GM19468 (cell line): ENCODE measurements around the gene AQP12B.
"Not testable (repeated sequence)": the region's sequence is repeated elsewhere in the genome, so short reads cannot be mapped to it uniquely, and the experiment has no call there.

ENCODE experiments used
- ATAC-seq: cut with Tn5 transposase; IDR thresholded peaks from one replicate; pipeline ENCODE4 v1.9.1; 2021; ENCODE audit warnings: mild to moderate bottlenecking, moderate library complexity, moderate number of reproducible peaks; ENCODE audit not compliant: unreplicated experiment; ENCODE audit errors: extremely low read depth

Gene AQP12B

GRCh38 chr2:240702640-240703011, 19.9 kb upstream of the AQP12B start:
- ATAC-seq = no peak

- ATAC-seq = no peak
These were observed 19.3 kb upstream of the AQP12B start for GRCh38 chr2:240701736-240702639.

- ATAC-seq = no peak
These were observed 18.5 kb upstream of the AQP12B start for GRCh38 chr2:240701091-240701735.

- ATAC-seq = not testable (repeated sequence)
These were observed 17.9 kb upstream of the AQP12B start for GRCh38 chr2:240700616-240701015.

DNA sequence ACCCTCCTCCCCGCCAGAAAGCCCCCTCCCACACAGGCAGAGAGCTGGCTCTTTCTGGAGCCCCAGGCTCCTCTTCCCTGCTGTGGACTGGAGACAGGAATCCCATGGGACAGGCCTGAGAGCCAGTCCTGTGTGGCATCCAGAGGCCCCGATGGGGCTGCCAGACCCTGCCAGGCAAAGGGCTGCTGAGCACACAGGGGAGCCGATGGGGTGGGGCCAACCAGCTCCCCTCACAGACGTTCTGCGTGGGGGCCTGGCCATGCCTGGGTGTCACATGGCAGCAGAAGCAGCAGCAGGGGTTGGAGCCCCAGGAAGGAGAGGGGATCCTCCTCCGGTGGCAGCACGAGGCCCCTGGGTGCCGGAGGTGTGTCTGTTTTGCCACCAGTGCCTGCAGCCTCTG, 17.1 kb upstream of the AQP12B start:
- not testable (repeated sequence) for ATAC-seq

DNA sequence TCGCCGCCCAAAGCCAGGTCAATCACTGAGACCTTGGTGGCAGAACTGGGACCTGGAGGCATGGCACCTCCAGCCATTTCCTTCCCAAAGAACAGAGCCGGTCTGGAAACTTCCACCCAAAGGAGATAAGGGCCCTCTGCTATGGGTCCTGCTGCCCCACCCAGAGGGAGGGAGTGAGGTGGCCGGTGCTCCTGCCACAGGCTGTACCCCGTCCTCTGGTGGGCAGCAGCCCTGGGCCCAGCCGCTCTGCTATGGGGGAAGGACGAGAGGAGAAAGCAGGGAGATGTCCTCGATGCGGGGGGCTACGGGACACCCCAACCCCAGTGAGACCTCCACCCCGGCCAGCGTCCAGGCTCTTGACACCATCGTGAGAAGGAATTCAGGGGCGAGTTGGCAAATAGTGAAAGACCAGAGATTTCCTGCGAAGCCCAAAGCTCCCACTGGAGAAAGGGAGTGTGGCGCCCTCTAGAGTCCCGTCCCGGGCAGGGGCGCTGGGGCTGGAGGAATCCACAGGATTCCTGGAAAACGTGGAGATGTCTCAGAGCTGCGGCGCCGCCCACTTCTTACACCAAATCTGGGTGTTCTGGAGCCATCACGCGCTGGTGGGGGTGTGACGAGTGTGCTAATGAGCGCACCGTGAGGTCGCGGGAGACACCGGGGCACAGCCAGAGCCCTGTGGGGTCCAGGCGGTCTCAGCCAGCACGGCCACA, 16.3 kb upstream of the AQP12B start:
- ATAC-seq = not testable (repeated sequence)

GRCh38 chr2:240696469-240696868, 13.8 kb upstream of the AQP12B start:
- ATAC-seq = not testable (repeated sequence)

DNA sequence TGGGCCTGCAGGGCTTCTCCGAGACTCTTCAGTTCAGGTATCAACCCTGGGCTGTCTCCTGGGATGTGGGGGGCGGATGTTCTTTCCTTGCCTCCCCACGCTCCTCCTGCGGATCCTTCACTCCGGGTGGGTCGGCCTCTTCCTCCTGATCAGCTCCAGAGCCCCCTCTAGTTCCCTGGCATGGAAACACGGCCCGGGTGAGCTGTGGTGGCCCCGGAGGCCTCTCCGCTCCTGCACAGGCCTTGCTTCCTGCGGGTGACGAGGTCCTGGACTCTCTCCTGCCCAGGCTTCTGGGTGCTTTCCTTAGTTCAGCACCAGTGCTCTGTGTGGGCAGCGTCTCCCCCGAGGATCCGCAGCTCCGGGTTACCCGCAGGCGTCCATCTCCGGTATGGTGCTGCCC, 12.9 kb upstream of the AQP12B start:
- ATAC-seq = not testable (repeated sequence)

DNA sequence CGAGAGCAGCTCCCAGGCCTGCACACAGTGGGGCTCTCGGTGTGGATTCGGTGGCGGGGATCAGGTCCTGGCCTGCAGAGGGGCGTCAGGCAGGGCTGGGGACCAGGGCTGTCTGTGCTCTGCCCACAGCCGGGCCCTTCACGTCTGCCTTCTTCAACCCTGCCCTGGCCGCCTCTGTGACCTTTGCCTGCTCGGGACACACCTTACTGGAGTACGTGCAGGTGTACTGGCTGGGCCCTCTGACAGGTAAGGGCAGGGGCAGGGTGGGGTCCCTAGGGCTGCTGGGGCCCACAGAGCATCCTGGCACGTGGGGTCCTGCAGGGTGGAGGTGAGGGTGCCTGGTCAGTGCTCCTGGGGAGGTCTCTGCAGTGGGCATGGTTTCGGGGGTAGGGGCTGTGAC, 11.6 kb upstream of the AQP12B start:
- ATAC-seq = not testable (repeated sequence)

- not testable (repeated sequence) for ATAC-seq
These were observed 10.2 kb upstream of the AQP12B start for GRCh38 chr2:240692583-240693561.

DNA sequence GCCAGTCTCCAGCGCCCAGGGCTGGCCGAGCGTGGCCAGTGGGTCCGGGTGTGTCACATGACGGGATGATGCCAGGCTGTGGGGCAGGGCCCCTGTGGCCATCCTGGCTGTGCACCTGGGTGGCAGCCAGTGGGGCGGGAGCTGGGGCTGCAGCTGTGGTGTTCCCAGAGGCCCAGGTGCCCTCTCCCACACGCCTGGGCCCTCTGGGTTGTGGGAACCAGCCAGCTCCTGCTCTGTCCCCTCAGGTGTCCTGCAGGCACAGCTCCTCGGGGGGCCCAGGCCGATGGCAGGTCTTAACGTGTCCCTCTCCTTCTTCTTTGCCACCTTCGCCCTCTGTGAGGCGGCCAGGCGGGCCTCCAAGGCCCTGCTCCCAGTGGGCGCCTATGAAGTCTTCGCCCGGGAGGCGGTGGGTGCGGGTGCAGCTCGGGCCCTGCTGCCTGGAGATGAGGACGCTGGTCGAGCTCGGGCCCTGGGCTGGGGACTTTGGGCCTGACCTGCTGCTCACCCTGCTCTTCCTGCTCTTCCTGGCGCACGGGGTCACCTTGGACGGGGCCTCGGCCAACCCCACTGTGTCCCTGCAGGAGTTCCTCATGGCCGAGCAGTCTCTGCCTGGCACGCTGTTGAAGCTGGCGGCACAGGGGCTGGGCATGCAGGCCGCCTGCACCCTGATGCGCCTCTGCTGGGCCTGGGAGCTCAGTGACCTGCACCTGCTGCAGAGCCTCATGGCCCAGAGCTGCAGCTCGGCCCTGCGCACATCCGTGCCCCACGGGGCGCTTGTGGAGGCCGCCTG, 9.1 kb upstream of the AQP12B start, which contains the start of gene AQP12A:
TSS of gene AQP12A (plus strand) at position 236 of the 790 bp plus-strand sequence. CDS start at position 284, 48 bp downstream.
- not testable (repeated sequence) for ATAC-seq

DNA sequence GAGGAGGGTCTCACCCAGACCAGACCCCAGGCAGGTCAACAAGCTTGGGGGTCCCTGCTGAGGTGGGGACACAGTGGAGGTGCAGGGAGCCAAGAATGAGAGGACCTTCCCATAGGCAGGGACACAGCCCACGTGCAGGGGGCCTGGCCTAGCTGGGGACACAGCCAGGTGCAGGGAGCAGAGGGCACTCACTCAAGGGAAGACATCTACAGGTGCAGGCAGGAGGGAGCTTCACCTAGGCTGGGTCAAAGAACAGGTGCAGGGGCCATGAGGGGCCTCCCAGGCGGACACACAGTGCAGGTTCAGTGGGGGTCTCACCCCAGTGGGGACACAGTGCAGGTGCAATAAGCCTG, 8.4 kb upstream of the AQP12B start:
- ATAC-seq = not testable (repeated sequence)

- ATAC-seq = not testable (repeated sequence)
These were observed 7.9 kb upstream of the AQP12B start for GRCh38 chr2:240690421-240691074.

- no peak for ATAC-seq
These were observed 7.3 kb upstream of the AQP12B start for GRCh38 chr2:240689975-240690374.

GRCh38 chr2:240688553-240688919, 5.9 kb upstream of the AQP12B start:
- no peak for ATAC-seq

DNA sequence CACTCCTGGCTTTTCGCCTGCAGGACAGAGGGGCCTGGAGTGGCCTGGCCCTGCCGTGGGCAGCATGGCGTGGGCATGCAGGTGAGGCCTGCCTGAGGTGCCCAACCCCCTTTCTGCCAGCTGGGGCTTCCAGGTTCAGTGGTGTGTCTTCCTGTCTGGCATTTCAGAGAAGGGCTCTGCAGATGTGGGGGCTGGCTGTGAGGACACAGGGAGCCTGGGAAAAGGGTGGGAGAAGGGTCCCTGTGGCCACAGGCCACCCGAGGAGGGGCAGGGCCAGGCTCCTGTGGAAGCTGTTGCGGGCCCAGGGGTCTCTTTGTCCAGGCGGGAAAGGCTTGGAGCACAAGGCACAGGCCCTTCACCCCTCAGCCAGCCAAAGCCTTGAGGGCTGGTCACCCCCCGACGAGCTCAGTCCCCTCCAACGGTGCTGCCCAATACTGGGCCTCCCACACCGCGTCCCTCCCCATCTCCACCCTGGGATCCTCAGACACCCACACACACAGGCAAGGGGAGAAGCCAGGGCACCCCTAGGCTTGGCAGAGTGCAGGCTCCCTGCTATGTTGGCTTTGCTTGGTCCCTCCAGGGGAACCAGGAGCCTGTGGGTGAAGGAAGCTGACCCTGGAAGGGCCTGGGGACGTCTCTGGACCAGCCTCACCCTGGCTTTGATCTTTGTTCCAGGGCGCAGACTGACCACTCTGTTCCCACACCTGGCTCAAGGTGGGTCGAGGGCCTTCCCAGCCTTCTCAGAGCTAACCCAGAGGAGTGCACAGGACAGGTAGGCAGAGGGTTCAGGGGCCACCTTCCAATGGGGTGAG, 5.3 kb upstream of the AQP12B start:
- no peak for ATAC-seq

DNA sequence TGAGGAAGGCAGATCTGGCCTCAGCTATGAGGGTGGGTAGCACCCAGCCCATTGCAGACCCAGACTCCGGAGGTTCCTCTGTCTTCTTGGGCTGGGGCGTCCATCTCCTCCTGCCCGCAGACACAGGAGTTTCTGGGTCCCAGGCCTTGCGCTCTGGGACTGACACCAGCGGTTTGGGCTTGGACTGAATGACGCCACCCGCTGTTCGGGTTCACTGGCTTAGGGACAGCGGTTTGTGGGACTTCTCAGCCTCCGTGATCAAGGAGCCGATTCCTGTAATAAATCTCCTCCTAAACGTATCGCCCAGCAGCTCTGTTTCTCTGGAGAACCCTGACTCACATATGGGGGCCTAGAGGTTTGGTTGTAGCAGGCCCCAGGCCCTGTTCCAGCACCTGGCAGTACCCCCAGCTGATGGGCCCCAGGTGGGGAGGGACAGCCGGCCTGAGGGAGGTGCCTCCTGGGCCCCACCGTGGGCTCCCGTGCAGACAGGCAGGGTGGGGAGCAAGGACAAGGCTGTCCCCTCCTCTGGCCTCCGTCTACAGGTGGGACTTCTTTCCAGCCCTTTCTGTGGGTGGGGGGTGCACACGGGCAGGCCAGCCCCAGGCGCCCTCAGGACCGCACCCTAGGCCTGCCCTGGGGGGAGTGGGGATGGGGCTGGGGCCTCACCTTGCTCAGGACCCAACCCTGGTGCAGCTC, 4.5 kb upstream of the AQP12B start:
- no peak for ATAC-seq
